H1 (cell line): ENCODE measurements around the gene TMEM196. TPM values are rescaled to one million over a fixed set of nuclear protein-coding genes. Genes with fewer than 3 reads are reported as not detected.

ENCODE experiments used
- BACH1 ChIP-seq: IDR thresholded peaks from 2 replicates; pipeline ENCODE4 v1.6.1; 2012; ENCODE audit warnings: low read length, improper control_type of control experiment
- CTBP2 ChIP-seq: IDR thresholded peaks from 2 replicates; pipeline ENCODE4 v1.7.0; 2011; ENCODE audit warnings: borderline replicate concordance, mild to moderate bottlenecking, moderate library complexity, mixed read lengths, low read length; ENCODE audit not compliant: insufficient read depth, insufficient read length
- HDAC2 ChIP-seq, 2 experiments: fragments of 300-600 bp in 1 of 2; sonication (generic) in 1 of 2; IDR thresholded peaks; 2 replicates each; pipeline ENCODE4 v1.6.1; 2011 to 2012; ENCODE audit warnings: low read depth in 2 of 2, low read length in 2 of 2, mild to moderate bottlenecking in 2 of 2, moderate library complexity in 2 of 2, borderline replicate concordance in 1 of 2, inconsistent platforms in 1 of 2
- NRF1 ChIP-seq: IDR thresholded peaks from 2 replicates; pipeline ENCODE4 v1.6.1; 2011; ENCODE audit warnings: mild to moderate bottlenecking, low read depth, low read length, improper control_type of control experiment
- POU5F1 ChIP-seq: IDR thresholded peaks from 2 replicates; pipeline ENCODE4 v1.6.1; 2011; ENCODE audit warnings: low read depth, mild to moderate bottlenecking, low read length, moderate library complexity
- polyA plus RNA-seq, 7 experiments: library from polyadenylated mRNA; depleted of rRNA in 3 of 7; stranded (reverse) in 5 of 7; unstranded in 2 of 7; fragments of >200 nt in 5 of 7; fragments of 200-250 nt in 2 of 7; gene quantifications; 1 replicate in 5 of 7; 2 replicates in 1 of 7; 4 replicates in 1 of 7; pipeline versions ENCODE4 v1.2.1 to v1.2.3, GENCODE V29; 2011 to 2013; ENCODE audit warnings: missing spikeins in 2 of 7, mixed read lengths in 2 of 7
- total RNA-seq: library from RNA; stranded (reverse); fragmentation: NEBNext Ultra II Directional; extraction: Animal tissue kit (Norgen Biotek cat#: 25700); gene quantifications from 2 replicates; pipeline ENCODE4 v1.2.1, GENCODE V29; 2021

Gene TMEM196
- total and polyA plus RNA-seq, 2 of the 8 experiments (the other 6 are each of a cell fraction or from before 2014, with no cell fraction given) = 0.06 to 0.07 TPM

GRCh38 chr7:19698331-19698730 is 75.1 kb downstream of the TMEM196 start (continued):
- TF ChIP-seq CTBP2 (no peak), BACH1 (no peak), POU5F1 (no peak), NRF1 (no peak), HDAC2 (IDR thresholded peaks at IDR 0.05; ENCODE audit: borderline replicate concordance in 1 of 2, low read depth in 2 of 2, low read length in 2 of 2) (no peak)
- TF ChIP-seq, all 59 proteins: peak for 0
